GM12891 (cell line): Measurements from ENCODE around the gene SYVN1.

Experiments
- PAX5 ChIP-seq: IDR thresholded peaks from 2 replicates; pipeline ENCODE4 v1.6.1; 2011; ENCODE audit warnings: low read length, moderate library complexity, mild to moderate bottlenecking; ENCODE audit not compliant: insufficient read depth, severe bottlenecking
- POLR2A ChIP-seq: IDR thresholded peaks from 2 replicates; pipeline ENCODE4 v1.6.1; 2011; ENCODE audit warnings: low read depth, low read length, control low read depth
- POLR2AphosphoS5 ChIP-seq: IDR thresholded peaks from 2 replicates; pipeline ENCODE4 v1.6.1; 2011; ENCODE audit warnings: low read depth, low read length, control low read depth
- POU2F2 ChIP-seq: IDR thresholded peaks from 2 replicates; pipeline ENCODE4 v1.6.1; 2011; ENCODE audit warnings: low read depth, mild to moderate bottlenecking, control low read depth, low read length, moderate library complexity
- SPI1 ChIP-seq: IDR thresholded peaks from 2 replicates; pipeline ENCODE4 v1.6.1; 2011; ENCODE audit warnings: low read depth, low read length, control low read depth
- TAF1 ChIP-seq: IDR thresholded peaks from 2 replicates; pipeline ENCODE4 v1.6.1; 2011; ENCODE audit warnings: low read depth, low read length, control low read depth

DNA sequence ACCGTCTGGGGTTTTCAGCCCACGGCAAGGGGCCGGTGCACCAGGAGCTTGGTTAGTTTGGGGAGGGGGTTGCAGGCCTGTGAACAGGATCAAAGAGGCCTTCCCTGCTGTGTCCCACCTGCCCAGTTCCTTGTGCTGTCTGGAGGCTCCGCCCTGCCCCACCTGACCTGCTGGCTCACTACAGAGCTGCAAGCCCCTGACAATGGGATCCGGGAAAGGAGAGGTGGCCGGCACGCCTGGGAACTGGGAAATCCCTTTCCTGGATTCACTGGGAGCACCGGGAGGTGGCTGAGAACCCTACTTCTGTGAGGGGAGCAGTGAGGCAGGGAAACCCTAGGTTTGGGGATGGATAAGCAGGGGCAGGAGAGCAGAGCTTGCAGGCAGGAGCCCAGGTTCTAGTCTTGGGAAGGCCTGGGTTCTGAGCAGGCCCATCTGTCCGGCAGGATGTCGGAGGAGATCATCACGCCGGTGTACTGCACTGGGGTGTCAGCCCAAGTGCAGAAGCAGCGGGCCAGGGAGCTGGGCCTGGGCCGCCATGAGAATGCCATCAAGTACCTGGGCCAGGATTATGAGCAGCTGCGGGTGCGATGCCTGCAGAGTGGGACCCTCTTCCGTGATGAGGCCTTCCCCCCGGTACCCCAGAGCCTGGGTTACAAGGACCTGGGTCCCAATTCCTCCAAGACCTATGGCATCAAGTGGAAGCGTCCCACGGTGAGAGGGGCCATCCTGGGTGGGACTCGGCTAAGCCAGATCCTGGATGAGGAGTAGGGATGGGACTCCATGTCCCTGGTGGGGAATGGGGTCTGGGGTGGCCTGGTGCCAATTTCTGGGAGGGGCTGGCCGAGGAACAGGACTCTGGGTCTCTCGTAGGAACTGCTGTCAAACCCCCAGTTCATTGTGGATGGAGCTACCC is 48.2 kb upstream of the SYVN1 start:
- TF ChIP-seq POLR2A, result no peak
- no peak for TF ChIP-seq POLR2AphosphoS5
- TF ChIP-seq SPI1, result no peak
- no peak for TF ChIP-seq TAF1
- TF ChIP-seq PAX5, result no peak
- no peak for TF ChIP-seq POU2F2
